Activated T-cell treated with anti-CD3 and anti-CD28 coated beads for 1 hour (primary cell): ENCODE results near the gene FBXW2.
"Not testable (repeated sequence)": the region's sequence is repeated elsewhere in the genome, so short reads cannot be mapped to it uniquely, and the experiment has no call there.

Source experiments
- DNase-seq: peaks from one replicate; pipeline ENCODE4 v3.0.0-alpha.2; 2020; ENCODE audit warnings: low read depth

FBXW2 gene

DNA sequence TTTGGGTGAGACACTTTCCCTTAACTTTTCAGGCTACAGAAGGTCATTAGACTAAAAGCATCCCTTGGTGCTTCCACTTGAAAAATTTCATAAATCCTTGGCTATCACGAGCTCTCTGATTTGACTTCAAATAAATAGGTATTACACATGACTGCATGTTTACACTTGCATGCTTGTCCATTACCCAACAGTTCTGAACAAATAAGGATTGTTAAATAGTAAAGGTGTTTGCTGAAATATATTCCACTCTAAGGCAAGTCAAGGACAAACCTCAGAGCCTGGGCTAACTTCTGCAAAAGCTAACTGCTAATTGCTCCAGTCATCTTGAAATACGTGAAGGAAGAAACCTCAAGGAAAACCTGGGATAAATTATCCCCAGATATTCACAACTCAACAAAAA is 14.5 kb downstream of the FBXW2 start:
- no peak for DNase-seq

DNA sequence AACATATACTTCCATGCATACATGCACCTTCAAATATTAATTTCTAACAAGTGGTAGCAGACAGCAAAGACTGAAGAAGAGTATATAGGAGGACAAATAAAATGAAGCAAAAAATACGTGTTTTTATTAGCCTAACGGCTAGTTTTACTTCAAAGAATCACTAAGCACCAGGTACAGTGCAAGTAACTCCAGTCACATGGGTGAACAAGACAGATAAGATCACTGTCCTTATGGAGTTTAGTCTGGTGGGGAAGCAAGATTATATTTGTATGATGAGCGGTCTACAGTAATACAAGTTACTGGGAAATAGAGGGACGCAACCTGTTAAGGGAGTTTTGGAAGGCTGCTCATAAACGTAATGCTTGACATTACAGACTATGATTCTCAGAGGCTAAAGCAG is 16.0 kb downstream of the FBXW2 start:
- no peak for DNase-seq

GRCh38 chr9:120776788-120777187 is 16.4 kb downstream of the FBXW2 start:
- no peak for DNase-seq

DNA sequence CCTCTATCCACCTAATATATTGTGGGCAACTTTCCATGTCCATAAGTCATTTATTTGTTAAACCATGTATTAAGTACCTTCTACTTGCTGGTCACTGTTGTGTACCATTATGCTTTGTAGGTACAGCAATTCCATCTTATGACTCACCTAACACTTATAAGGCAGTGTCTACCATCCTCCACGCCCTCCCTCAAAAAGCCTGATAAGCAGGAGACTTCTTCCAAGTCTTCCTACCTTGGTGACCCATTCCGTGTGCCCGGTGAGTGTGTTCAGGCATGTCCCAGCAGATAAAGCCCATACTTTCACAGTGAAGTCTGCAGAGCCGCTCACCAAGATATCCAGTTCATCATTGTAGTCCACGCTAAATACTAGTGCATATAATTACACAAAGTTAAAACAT is 17.4 kb downstream of the FBXW2 start:
- no peak for DNase-seq

DNA sequence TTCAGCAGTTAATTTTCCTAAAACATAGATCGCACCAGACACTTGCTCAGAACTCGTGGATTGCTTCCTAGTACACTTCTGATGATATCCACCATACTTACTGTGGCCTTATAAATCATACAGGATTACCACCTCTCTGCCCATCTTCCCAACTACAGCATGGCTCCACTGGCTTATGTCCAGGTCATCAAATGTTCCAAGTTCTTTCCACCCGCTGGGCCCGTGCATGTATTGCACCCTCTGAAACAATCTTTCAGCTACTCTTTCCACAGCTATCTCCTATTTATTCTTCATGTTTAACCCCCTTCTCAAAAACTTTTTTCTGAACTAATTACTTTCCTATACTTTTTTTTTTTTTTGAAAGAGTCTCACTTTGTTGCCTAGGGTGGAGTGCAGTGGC is 18.5 kb downstream of the FBXW2 start:
- no peak for DNase-seq

GRCh38 chr9:120773256-120773655 is 20.0 kb downstream of the FBXW2 start:
- DNase-seq = no peak

DNA sequence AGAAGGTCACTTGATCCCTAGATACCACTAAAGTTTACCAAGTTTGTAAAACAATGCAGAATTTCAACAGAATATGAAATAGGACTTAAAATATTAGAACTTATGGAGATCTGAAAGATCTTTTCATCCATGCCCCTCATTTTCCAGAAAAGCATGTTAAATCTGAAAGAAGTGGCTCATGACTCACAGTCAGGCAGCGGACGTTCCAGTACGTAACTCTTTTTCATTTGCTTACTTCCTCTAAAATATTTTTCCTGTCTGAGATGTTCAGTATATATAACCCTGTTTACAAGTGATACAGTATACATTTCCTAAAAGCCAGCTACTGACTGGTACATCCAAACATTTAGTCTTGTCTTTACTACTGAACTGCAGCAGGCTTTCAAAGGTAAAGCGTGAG is 22.3 kb downstream of the FBXW2 start:
- no peak for DNase-seq

GRCh38 chr9:120768886-120769285 is 24.3 kb downstream of the FBXW2 start:
- no peak for DNase-seq

GRCh38 chr9:120768247-120768646 is 25.0 kb downstream of the FBXW2 start:
- DNase-seq = no peak

GRCh38 chr9:120767451-120767850 is 25.8 kb downstream of the FBXW2 start:
- DNase-seq = no peak

DNA sequence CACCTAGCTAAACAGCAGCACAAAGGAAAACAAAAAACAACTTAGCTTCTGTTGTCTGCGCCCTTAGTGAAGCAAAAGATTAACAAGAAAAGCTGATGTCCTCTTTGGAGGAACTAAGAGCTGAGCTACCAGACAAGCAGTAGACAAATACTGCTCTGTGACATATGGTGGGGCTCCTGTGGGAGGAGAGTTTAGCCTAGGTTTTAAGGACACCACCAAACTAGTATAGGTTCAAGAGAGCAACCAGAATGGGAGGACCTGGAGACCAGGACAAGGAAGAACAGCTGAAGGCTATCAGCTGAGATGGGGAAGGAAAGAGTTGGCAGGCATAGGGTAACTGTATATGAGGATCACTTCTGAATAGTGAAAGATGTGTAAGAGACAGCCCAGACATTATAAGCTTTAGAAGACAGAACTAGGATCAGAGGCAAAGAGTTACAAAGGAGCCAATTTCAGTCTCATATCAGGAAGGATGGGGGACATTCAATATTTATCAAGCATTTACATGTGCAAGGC is 27.2 kb downstream of the FBXW2 start:
- DNase-seq = no peak

- DNase-seq = no peak
Observed at GRCh38 chr9:120764476-120764875, 28.7 kb downstream of the FBXW2 start.

GRCh38 chr9:120761006-120761405 is 32.2 kb downstream of the FBXW2 start:
- DNase-seq = no peak

- no peak for DNase-seq
Observed at GRCh38 chr9:120759755-120760400, 33.3 kb downstream of the FBXW2 start.

GRCh38 chr9:120758544-120758943 is 34.7 kb downstream of the FBXW2 start:
- no peak for DNase-seq

- no peak for DNase-seq
Observed at GRCh38 chr9:120757026-120757913, 35.9 kb downstream of the FBXW2 start.

GRCh38 chr9:120756531-120756930 is 36.7 kb downstream of the FBXW2 start:
- no peak for DNase-seq

- peak; percentile 62 for DNase-seq
Observed at GRCh38 chr9:120755810-120756434, 37.3 kb downstream of the FBXW2 start.

GRCh38 chr9:120755044-120755443 is 38.2 kb downstream of the FBXW2 start:
- DNase-seq = no peak

- DNase-seq = no peak
Observed at GRCh38 chr9:120750421-120750820, 42.8 kb downstream of the FBXW2 start.

GRCh38 chr9:120746366-120746765 is 46.9 kb downstream of the FBXW2 start:
- not testable (repeated sequence) for DNase-seq

GRCh38 chr9:120745278-120745677 is 47.9 kb downstream of the FBXW2 start:
- DNase-seq = no peak

- no peak for DNase-seq
Observed at GRCh38 chr9:120742951-120743416, 50.2 kb downstream of the FBXW2 start.
